ENCODE measurements around the gene MDH2.

- TF ChIP-seq POLR2AphosphoS5 (IDR thresholded peaks at IDR 0.05) (no peak), CTCF (IDR thresholded peaks at IDR 0.05) (no peak)
Observed at GRCh38 chr7:76002139-76002538, 45.8 kb upstream of the MDH2 start.
